Right ventricle myocardium inferior (tissue), 1 donor: Measurements from ENCODE around the gene MRFAP1L1. TPM values are rescaled to one million over a fixed set of nuclear protein-coding genes. Genes with fewer than 3 reads are reported as not detected.
"Not testable (repeated sequence)": the region's sequence is repeated elsewhere in the genome, so short reads cannot be mapped to it uniquely, and the experiment has no call there.

Experiments
- ATAC-seq: fragments of 200-7000 bp; cut with Tn5 transposase; one replicate; pipeline ENCODE4 v1.9.1; 2020; ENCODE audit warnings: mild to moderate bottlenecking, moderate library complexity
- DNase-seq: peaks from one replicate; pipeline ENCODE4 v3.0.0; 2021; ENCODE audit errors: missing footprints
- intact Hi-C: fragments of 100-400 bp; cut with DNase I; formaldehyde crosslinking; loops from one replicate; pipeline ENCODE4 v1.11.0; 2022
- total RNA-seq: library from RNA; stranded (reverse); fragmentation: NEBNext Ultra II Directional; extraction: Animal tissue kit (Norgen Biotek cat#: 25700); gene quantifications from one replicate; pipeline ENCODE4 v1.2.1, GENCODE V29; 2021
- donor health status: DM: no; HTN: yes; CAD: no; lungs with severe emphysema.

MRFAP1L1 gene
- total RNA-seq, 1 donor from 2014 or later: 41.7 TPM

GRCh38 chr4:6674500-6675149 is 35.0 kb downstream of the MRFAP1L1 start:
- ATAC-seq (no peak), DNase-seq (no peak)
- intact Hi-C loops: loop anchor here (2.0 kb wide), 1 partner anchor 34 kb away; the partner anchor contains the start of gene MRFAP1L1

- intact Hi-C loops: loop anchor here (2.0 kb wide), 1 partner anchor 35 kb away; the partner anchor contains the start of gene MRFAP1L1
- DNase-seq: peak; percentile 96
- peak; percentile 96 for ATAC-seq
These were observed 35.8 kb downstream of the MRFAP1L1 start for GRCh38 chr4:6673660-6674499.

- DNase-seq, intact Hi-C loops, ATAC-seq: not testable (repeated sequence)
These were observed 36.4 kb downstream of the MRFAP1L1 start for GRCh38 chr4:6673191-6673659.

GRCh38 chr4:6672541-6673190 is 37.0 kb downstream of the MRFAP1L1 start:
- ATAC-seq, DNase-seq, intact Hi-C loops: not testable (repeated sequence)

- intact Hi-C loops: no loop called here
- DNase-seq: peak; percentile 26
- ATAC-seq: no peak
These were observed 37.5 kb downstream of the MRFAP1L1 start for GRCh38 chr4:6672131-6672530.

- no peak for ATAC-seq
- no peak for DNase-seq
- intact Hi-C loops: no loop called here
These were observed 38.0 kb downstream of the MRFAP1L1 start for GRCh38 chr4:6671648-6672047.

- intact Hi-C loops: no loop called here
- no peak for ATAC-seq
- DNase-seq: no peak
These were observed 41.3 kb downstream of the MRFAP1L1 start for GRCh38 chr4:6668391-6668790.

GRCh38 chr4:6665320-6665654 is 44.4 kb downstream of the MRFAP1L1 start:
- intact Hi-C loops: no loop called here
- no peak for ATAC-seq
- no peak for DNase-seq

GRCh38 chr4:6663596-6664393 is 45.9 kb downstream of the MRFAP1L1 start:
- peak; percentile 8 for ATAC-seq
- intact Hi-C loops: no loop called here
- DNase-seq: peak; percentile 74

GRCh38 chr4:6662591-6662990 is 47.1 kb downstream of the MRFAP1L1 start:
- no peak for ATAC-seq
- DNase-seq: no peak
- intact Hi-C loops: no loop called here

GRCh38 chr4:6660430-6660829 is 49.2 kb downstream of the MRFAP1L1 start:
- intact Hi-C loops: no loop called here
- ATAC-seq (no peak), DNase-seq (no peak)

GRCh38 chr4:6659897-6660296 is 49.8 kb downstream of the MRFAP1L1 start:
- intact Hi-C loops: no loop called here

GRCh38 chr4:6658597-6659075 is 51.0 kb downstream of the MRFAP1L1 start:
- peak; percentile 85 for ATAC-seq
- no peak for DNase-seq
- intact Hi-C loops: no loop called here

More at GRCh38 chr4:6659897-6660296, 49.8 kb downstream of the MRFAP1L1 start:
- ATAC-seq (no peak), DNase-seq (no peak)

- intact Hi-C loops: no loop called here
- DNase-seq (no peak), ATAC-seq (peak; percentile 45)
These were observed 51.5 kb downstream of the MRFAP1L1 start for GRCh38 chr4:6658209-6658595.

Other genes with a start within 250 kb of the MRFAP1L1 start
- gene PPP2R2C, start 237.3 kb downstream of the MRFAP1L1 start, total RNA-seq: 12.3 TPM
- gene MAN2B2, start 134.7 kb downstream of the MRFAP1L1 start, total RNA-seq: 17.8 TPM
- gene MRFAP1, start 69.2 kb downstream of the MRFAP1L1 start, total RNA-seq: 234 TPM
- not detected for gene S100P, start 16.0 kb downstream of the MRFAP1L1 start, total RNA-seq
- gene BLOC1S4, start 6.3 kb upstream of the MRFAP1L1 start, total RNA-seq: 6.0 TPM
- 72.1 TPM for gene KIAA0232, start 72.9 kb upstream of the MRFAP1L1 start, total RNA-seq
- gene TBC1D14, start 200.0 kb upstream of the MRFAP1L1 start, total RNA-seq: 36.1 TPM